GM12872 (cell line): ENCODE measurements around the gene TACC2.

Source experiments
- TF ChIP-seq, protein P1 (sequence below): IDR thresholded peaks from 3 replicates; pipeline ENCODE4 v1.5.1; 2011; ENCODE audit warnings: low read depth, mild to moderate bottlenecking, low read length, moderate library complexity; ENCODE audit not compliant: insufficient read depth

TACC2 gene

DNA sequence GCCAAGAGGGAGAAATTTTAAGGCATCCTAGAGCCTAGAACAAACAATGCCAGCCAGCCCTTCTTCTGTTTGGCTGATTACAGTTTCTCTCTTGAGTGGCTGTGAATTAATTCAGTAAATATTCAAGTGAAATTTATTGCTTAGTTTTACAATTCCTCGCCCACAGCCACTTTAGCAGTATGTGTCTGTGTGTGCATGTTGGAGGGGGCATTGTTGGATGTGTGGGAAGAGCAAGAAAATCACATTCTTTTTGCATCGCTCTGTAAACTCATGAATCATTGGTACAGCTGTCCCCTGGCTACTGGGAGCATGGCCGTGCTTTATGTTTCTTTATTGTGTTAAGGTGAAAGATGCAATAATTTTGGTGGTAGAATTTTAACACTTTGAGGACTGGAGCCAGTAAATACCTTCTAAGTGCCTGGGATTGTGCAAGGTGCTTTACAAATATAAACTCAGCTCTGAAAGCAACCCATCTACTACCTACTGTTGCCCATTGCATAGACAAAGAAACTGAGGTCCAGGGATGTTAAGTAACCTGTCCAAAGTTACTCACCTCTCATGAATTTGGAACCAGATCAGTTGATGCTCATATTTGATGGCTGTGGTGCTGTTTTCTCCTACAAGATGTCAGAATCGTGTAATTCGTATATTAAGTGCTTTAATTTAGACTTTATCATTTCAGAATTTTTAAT lies 192.2 kb downstream of the TACC2 start:
- TF ChIP-seq, protein P1, sequence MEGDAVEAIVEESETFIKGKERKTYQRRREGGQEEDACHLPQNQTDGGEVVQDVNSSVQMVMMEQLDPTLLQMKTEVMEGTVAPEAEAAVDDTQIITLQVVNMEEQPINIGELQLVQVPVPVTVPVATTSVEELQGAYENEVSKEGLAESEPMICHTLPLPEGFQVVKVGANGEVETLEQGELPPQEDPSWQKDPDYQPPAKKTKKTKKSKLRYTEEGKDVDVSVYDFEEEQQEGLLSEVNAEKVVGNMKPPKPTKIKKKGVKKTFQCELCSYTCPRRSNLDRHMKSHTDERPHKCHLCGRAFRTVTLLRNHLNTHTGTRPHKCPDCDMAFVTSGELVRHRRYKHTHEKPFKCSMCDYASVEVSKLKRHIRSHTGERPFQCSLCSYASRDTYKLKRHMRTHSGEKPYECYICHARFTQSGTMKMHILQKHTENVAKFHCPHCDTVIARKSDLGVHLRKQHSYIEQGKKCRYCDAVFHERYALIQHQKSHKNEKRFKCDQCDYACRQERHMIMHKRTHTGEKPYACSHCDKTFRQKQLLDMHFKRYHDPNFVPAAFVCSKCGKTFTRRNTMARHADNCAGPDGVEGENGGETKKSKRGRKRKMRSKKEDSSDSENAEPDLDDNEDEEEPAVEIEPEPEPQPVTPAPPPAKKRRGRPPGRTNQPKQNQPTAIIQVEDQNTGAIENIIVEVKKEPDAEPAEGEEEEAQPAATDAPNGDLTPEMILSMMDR = no peak

DNA sequence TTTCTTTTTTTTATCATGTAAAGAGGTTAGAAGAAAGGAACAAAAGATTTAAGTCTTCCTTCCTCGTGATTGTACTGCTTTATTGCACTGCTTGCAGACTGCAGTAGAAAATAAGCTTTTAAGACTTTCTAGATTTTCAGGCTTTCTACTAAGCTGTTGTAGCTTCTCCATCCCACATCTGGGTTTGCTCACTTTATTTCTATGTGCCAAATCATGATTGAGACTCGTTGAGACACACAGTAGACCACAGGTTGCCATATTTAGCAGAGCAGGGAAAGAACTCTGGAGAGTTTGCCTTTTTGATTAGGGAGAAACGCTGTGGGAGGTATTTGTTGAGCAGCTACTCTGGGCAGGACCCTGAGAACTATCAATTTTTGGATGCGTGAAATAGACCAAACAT lies 192.9 kb downstream of the TACC2 start:
- TF ChIP-seq, protein P1 = no peak

DNA sequence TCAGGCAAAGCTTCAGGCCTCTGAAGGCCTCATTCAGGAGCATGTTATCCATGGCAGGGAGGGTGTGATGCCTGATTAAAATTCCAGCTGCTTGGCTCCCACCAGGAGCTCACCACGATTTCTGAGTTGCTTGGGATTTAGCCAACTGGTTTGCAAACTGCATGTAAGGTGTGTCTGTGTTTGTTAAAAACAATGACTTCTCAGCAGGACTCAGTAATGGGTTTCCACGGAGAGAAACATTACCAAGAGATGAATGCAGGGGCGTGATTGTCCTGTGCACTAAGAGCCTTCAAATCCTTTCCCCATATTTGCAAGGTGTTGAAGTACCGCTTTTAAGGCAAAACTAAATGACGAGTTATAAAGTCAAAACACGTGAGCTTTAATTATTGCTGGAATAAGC lies 193.3 kb downstream of the TACC2 start:
- TF ChIP-seq, protein P1 = no peak

DNA sequence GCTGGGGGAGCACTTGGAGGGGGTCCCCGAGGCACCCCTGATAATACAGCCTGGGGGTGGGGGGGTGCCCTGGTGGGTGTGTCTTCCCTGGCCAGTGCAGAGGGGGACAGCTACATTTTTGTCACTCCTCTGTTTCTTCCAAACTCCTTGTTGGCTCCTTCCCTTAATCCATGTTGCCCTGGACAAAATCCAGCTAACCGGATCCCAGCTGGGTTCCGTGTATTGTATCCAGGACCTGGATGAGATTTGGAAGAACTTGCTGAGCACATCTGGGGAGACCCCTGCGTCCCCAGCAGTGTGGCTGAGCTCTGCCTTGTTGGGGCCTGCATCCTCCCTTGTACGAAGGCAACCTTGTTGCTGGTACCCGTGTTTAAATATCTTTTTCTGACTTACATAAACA lies 195.3 kb downstream of the TACC2 start:
- TF ChIP-seq, protein P1 = no peak

DNA sequence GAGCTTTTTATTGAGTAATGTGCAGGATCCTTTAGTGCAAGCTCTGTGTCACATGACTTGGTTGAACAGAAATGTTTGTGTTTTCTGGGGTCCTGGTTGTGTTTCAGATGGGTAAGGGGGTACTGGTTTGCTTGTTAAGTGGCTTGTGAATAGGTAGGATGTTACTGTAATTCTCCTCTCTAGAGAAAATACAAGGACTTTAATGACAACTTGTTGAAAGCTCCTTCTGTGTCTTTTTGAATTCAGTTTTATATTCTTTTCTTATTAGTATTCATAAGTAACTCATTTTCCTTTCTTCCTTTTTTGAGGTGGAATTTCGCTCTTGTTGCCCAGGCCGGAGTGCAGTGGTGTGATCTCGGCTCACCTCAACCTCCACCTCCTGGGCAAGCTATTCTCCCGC lies 196.7 kb downstream of the TACC2 start:
- TF ChIP-seq, protein P1 = no peak

DNA sequence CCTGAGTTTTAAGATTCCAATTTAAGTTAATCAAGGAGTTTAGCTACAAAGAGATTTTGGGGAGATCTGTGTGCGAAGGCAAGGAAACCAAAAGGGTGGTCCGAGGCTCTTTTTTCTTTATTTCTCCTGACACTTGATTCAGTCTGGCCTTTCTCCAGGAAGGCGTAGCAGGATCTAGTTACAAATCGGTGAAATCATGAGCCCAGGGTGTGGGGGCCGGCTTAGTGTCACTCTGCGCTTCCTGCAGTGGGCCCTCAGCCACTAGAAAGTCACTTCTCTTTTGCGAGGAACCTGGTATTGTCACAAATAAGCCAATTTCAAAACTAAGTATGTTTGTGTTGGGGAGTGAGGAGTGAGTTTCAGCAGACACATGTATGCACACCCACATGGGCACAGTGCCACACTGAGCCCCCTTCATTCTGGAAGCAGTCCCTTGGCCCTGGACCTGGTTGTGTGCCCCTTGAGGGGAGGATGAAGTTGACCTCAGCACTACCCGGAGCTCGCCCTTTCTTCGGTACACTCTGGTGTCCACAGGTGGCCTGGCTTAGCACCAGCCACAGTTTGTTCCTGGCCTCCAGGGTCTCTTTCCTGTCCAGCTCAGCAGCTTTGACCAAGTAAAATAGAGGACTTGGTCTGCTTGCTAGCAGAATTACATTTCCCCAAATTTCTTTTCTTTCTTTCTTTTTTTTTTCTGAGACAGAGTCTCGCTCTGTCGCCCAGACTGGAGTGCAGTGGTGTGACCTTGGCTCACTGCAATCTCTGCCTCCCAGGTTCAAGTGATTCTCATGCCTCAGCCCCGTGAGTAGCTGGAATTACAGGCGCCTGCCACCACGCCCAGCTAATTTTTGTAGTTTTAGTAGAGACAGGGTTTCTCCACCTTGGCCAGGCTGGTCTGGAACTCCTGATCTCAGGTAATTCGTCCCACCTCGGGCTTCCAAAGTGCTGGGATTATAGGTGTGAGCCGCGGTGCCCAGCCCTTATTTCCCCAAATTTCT lies 198.2 kb downstream of the TACC2 start:
- TF ChIP-seq, protein P1 = no peak

DNA sequence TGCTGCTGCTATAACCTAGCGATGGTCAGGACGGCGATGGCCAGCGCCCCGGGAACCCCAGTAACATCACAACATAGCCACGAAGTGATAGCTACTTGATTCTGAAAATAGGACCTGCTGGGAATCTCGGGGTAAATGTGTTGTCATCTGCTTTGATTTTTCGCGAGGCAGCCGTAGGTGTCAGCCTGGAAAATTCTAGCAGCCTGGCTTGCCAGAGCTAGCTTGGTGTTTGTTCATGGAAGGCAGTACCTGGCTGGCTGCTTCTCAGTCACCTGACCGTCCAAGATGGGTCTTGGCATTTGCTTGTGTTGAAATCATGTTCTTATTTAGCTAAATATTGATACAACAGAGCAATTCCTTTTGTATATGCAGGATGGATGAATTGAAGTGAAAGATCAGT lies 199.7 kb downstream of the TACC2 start:
- TF ChIP-seq, protein P1 = no peak
